GM12878 (cell line): Measurements from ENCODE around the gene LMOD3. TPM values are rescaled to one million over a fixed set of nuclear protein-coding genes. Genes with fewer than 3 reads are reported as not detected.

ENCODE experiments used
- ATAC-seq: fragments of 200-7000 bp; cut with Tn5 transposase; 3 replicates; pipeline ENCODE4 v1.9.1; 2020; ENCODE audit warnings: mild to moderate bottlenecking, moderate library complexity
- BruUV-seq: library from RNA; stranded (reverse); fragments of 400-500 nt; replicated peaks from 2 replicates; lab custom pipeline; 2021; lab: Mats Ljungman, UMichigan
- CTCF ChIA-PET: fragments of 300-600 bp; sonication (Branson Sonifier 250); formaldehyde crosslinking; extraction: SDS; loops from one replicate; lab custom pipeline; 2021; ENCODE audit warnings: inconsistent platforms; lab: Yijun Ruan, JAX
- POLR2A ChIA-PET: fragments of 350-600 bp; formaldehyde crosslinking; extraction: SDS; loops from one replicate; lab custom pipeline; 2021; ENCODE audit warnings: inconsistent platforms; lab: Charles Lee
- RAD21 ChIA-PET: fragments of 300-600 bp; sonication (Branson Sonifier 250); formaldehyde crosslinking; loops from one replicate; lab custom pipeline; 2023; ENCODE audit warnings: antibody characterized with exemption; ENCODE audit not compliant: unreplicated experiment; lab: Charles Lee
- SMC1A ChIA-PET: fragments of 300-600 bp; sonication (Branson Sonifier 250); formaldehyde crosslinking; loops from one replicate; lab custom pipeline; 2023; ENCODE audit not compliant: unreplicated experiment, uncharacterized antibody; lab: Charles Lee
- DNase-seq: peaks from one replicate; pipeline ENCODE4 v3.0.0-alpha.2; 2011; ENCODE audit warnings: low read depth, low spot score
- FAIRE-seq: peaks from 3 replicates; lab custom pipeline; 2011; peaks lifted over from hg19 to GRCh38; lab: Jason Lieb, UNC
- H2AFZ ChIP-seq: 2 replicates; pipeline ENCODE4 v1.6.0; 2011; ENCODE audit warnings: low read depth, low read length, control low read depth; ENCODE audit not compliant: control insufficient read depth
- H3K27ac ChIP-seq: 2 replicates; pipeline ENCODE4 v1.5.1; 2011; ENCODE audit warnings: control low read depth; ENCODE audit not compliant: control insufficient read depth, insufficient read depth
- H3K27me3 ChIP-seq, 2 experiments: replicated peaks in 1 of 2; 2 replicates each; pipeline versions ENCODE4 v1.6.0 to v1.6.1; 2011; ENCODE audit warnings: low read length in 1 of 2; ENCODE audit not compliant: control insufficient read depth in 2 of 2, insufficient read depth in 2 of 2
- H3K36me3 ChIP-seq, 2 experiments: 2 replicates each; pipeline ENCODE4 v1.5.1; 2011; ENCODE audit warnings: low read length in 1 of 2; ENCODE audit not compliant: control insufficient read depth in 2 of 2, insufficient read depth in 2 of 2
- H3K4me1 ChIP-seq: 2 replicates; pipeline ENCODE4 v1.6.1; 2011; ENCODE audit warnings: mild to moderate bottlenecking, low read length, moderate library complexity, mixed read lengths; ENCODE audit not compliant: control insufficient read depth, insufficient read depth
- H3K4me2 ChIP-seq: 2 replicates; pipeline ENCODE4 v1.6.0; 2011; ENCODE audit warnings: control low read depth; ENCODE audit not compliant: control insufficient read depth, insufficient read depth
- H3K4me3 ChIP-seq: fragments of 200-600 bp; sonication (generic); 2 replicates; pipeline ENCODE4 v1.5.1; 2016
- H3K79me2 ChIP-seq: 2 replicates; pipeline ENCODE4 v1.6.0; 2011; ENCODE audit warnings: low read length; ENCODE audit not compliant: control insufficient read depth, insufficient read depth
- H3K9ac ChIP-seq: 2 replicates; pipeline ENCODE4 v1.8.0; 2011; ENCODE audit warnings: low read length, control low read depth, mixed read lengths; ENCODE audit not compliant: control insufficient read depth, insufficient read depth
- H3K9me3 ChIP-seq: replicated peaks from 3 replicates; pipeline ENCODE4 v1.5.1; 2011; ENCODE audit warnings: mild to moderate bottlenecking, low read length; ENCODE audit not compliant: control insufficient read depth, insufficient read depth
- H4K20me1 ChIP-seq: 2 replicates; pipeline ENCODE4 v1.6.0; 2011; ENCODE audit not compliant: control insufficient read depth, insufficient read depth
- CBFB ChIP-seq: IDR thresholded peaks from 2 replicates; pipeline ENCODE4 v1.6.1; 2016; ENCODE audit warnings: antibody characterized with exemption, low read depth
- EP300 ChIP-seq, 2 experiments: fragments of 150-350 bp in 1 of 2; IDR thresholded peaks; 2 replicates each; pipeline ENCODE4 v1.6.1; 2011 to 2012; ENCODE audit warnings: low read depth in 2 of 2, low read length in 2 of 2, borderline replicate concordance in 1 of 2, improper control_type of control experiment in 1 of 2, inconsistent platforms in 1 of 2; ENCODE audit not compliant: control insufficient read depth in 1 of 2
- NFYA ChIP-seq: IDR thresholded peaks from 2 replicates; pipeline ENCODE4 v1.6.1; 2011; ENCODE audit warnings: low read depth, mild to moderate bottlenecking, low read length, improper control_type of control experiment, borderline replicate concordance
- RBBP5 ChIP-seq: fragments of 200-600 bp; sonication (generic); conservative IDR thresholded peaks from 2 replicates; pipeline ENCODE4 v1.6.1; 2016
- RUNX3 ChIP-seq: IDR thresholded peaks from 2 replicates; pipeline ENCODE4 v1.6.1; 2012; ENCODE audit warnings: low read length, inconsistent platforms
- SPI1 ChIP-seq: IDR thresholded peaks from 2 replicates; pipeline ENCODE4 v1.6.1; 2011; ENCODE audit warnings: low read depth, mild to moderate bottlenecking, low read length, moderate library complexity, borderline replicate concordance; ENCODE audit not compliant: insufficient read depth
- TARDBP ChIP-seq: IDR thresholded peaks from 2 replicates; pipeline ENCODE4 v1.6.1; 2016; ENCODE audit warnings: borderline replicate concordance
- TBL1XR1 ChIP-seq: IDR thresholded peaks from 2 replicates; pipeline ENCODE4 v1.6.1; 2012; ENCODE audit warnings: low read depth, low read length, improper control_type of control experiment
- in situ Hi-C: fragments of 300-500 bp; cut with MboI; formaldehyde crosslinking; loops from 9 replicates; pipeline ENCODE4 v1.14.3; 2018; ENCODE audit warnings: mixed read lengths
- intact Hi-C: fragments of 100-400 bp; cut with micrococcal nuclease; formaldehyde crosslinking; loops from one replicate; pipeline ENCODE4 v1.14.2; 2022; ENCODE audit not compliant: unreplicated experiment
- polyA plus RNA-seq, 11 experiments: library from polyadenylated mRNA; depleted of rRNA in 4 of 11; unstranded in 6 of 11; stranded (reverse) in 5 of 11; fragments of >200 nt; fragmentation: Nextera tagmentation in 4 of 11; fragmentation: Illumina TruSeq in 1 of 11; extraction: Ambion mirVana in 4 of 11; extraction: Trizol in 1 of 11; gene quantifications; 1 replicate in 1 of 11; 2 replicates in 10 of 11; pipeline versions ENCODE4 v1.2.1 to v1.2.3, GENCODE V29; 2011 to 2016; ENCODE audit warnings: inconsistent platforms in 2 of 11, missing spikeins in 2 of 11, low read depth in 1 of 11
- total RNA-seq, 4 experiments: library from RNA; depleted of rRNA in 3 of 4; stranded (reverse); fragments of >200 nt in 3 of 4; fragmentation: Illumina TruSeq in 1 of 4; extraction: Trizol in 1 of 4; gene quantifications; 2 replicates each; pipeline versions ENCODE4 v1.2.1 to v1.2.3, GENCODE V29; 2013 to 2021
- TF ChIP-seq, protein P1 (sequence below): fragments of 450-650 bp; IDR thresholded peaks from 2 replicates; pipeline ENCODE4 v1.6.1; 2017; ENCODE audit warnings: mild to moderate bottlenecking
- TF ChIP-seq, protein P2 (sequence below): fragments of 450-650 bp; formaldehyde crosslinking; IDR thresholded peaks from 2 replicates; pipeline ENCODE4 v1.5.0; 2022; ENCODE audit warnings: mild to moderate bottlenecking, missing genetic modification characterization
- TF ChIP-seq, protein P3 (sequence below): fragments of 450-650 bp; IDR thresholded peaks from 2 replicates; pipeline ENCODE4 v1.6.1; 2017; ENCODE audit warnings: borderline replicate concordance

The LMOD3 gene
- total and polyA plus RNA-seq, 10 of the 15 experiments (the other 5 are each of a cell fraction or from before 2014, with no cell fraction given), result 0.04 to 0.20 (median 0.09) TPM; not detected in 1

DNA sequence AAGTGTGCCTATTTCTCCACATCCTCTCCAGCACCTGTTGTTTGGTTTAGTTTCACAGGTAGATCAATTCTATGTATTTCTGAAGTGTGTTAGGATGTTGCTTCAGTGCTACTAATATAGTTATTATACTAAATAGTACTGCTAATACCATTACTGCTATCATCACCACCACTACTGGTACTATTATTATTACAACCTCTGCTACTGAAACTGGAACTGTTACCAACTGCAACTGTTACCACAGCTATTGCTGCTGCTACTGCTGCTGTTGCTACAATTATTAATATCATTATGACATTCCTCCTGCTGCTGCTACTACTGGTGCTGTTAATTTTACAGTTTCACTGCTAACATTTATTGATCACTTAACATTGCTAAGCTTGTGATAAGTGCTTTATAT is 8.3 kb upstream of the LMOD3 start:
- no TSS peak for BruUV-seq
- ChIA-PET SMC1A (interaction anchor here (1.3 kb wide), 1 partner anchor 29 kb away, joined by 3 read pairs; no protein-coding TSS in a partner anchor), RAD21 (no interaction called here)
- Histone ChIP-seq H3K27ac (no peak overlapping the region), H3K4me1 (no peaks in the 10 kb centered on the region), H2AFZ (no peak overlapping the region), H3K27me3 (no peaks in the 10 kb centered on the region; a peak in 1 of 4 replicates)
- DNase-seq, result no peak
- no peak for TF ChIP-seq TBL1XR1
- TF ChIP-seq SPI1, result no peak
- peak; percentile 37; the same call in 1 of the 2 replicates for TF ChIP-seq RUNX3
- TF ChIP-seq TARDBP, result no peak
- TF ChIP-seq RBBP5, result no peak
- peak in 1 of 2 experiments; percentile 39; a peak in 1 of 4 replicates for TF ChIP-seq EP300 (IDR thresholded peaks at IDR 0.05; ENCODE audit: borderline replicate concordance in 1 of 2, control insufficient read depth in 1 of 2, low read depth in 2 of 2, low read length in 2 of 2)
- TF ChIP-seq, protein P1, sequence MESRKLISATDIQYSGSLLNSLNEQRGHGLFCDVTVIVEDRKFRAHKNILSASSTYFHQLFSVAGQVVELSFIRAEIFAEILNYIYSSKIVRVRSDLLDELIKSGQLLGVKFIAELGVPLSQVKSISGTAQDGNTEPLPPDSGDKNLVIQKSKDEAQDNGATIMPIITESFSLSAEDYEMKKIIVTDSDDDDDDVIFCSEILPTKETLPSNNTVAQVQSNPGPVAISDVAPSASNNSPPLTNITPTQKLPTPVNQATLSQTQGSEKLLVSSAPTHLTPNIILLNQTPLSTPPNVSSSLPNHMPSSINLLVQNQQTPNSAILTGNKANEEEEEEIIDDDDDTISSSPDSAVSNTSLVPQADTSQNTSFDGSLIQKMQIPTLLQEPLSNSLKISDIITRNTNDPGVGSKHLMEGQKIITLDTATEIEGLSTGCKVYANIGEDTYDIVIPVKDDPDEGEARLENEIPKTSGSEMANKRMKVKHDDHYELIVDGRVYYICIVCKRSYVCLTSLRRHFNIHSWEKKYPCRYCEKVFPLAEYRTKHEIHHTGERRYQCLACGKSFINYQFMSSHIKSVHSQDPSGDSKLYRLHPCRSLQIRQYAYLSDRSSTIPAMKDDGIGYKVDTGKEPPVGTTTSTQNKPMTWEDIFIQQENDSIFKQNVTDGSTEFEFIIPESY, result no peak
- TF ChIP-seq, protein P2, sequence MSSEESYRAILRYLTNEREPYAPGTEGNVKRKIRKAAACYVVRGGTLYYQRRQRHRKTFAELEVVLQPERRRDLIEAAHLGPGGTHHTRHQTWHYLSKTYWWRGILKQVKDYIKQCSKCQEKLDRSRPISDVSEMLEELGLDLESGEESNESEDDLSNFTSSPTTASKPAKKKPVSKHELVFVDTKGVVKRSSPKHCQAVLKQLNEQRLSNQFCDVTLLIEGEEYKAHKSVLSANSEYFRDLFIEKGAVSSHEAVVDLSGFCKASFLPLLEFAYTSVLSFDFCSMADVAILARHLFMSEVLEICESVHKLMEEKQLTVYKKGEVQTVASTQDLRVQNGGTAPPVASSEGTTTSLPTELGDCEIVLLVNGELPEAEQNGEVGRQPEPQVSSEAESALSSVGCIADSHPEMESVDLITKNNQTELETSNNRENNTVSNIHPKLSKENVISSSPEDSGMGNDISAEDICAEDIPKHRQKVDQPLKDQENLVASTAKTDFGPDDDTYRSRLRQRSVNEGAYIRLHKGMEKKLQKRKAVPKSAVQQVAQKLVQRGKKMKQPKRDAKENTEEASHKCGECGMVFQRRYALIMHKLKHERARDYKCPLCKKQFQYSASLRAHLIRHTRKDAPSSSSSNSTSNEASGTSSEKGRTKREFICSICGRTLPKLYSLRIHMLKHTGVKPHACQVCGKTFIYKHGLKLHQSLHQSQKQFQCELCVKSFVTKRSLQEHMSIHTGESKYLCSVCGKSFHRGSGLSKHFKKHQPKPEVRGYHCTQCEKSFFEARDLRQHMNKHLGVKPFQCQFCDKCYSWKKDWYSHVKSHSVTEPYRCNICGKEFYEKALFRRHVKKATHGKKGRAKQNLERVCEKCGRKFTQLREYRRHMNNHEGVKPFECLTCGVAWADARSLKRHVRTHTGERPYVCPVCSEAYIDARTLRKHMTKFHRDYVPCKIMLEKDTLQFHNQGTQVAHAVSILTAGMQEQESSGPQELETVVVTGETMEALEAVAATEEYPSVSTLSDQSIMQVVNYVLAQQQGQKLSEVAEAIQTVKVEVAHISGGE (CRISPR knock-in tag), result no peak
- TF ChIP-seq CBFB, result no peak
- TF ChIP-seq, protein P3, sequence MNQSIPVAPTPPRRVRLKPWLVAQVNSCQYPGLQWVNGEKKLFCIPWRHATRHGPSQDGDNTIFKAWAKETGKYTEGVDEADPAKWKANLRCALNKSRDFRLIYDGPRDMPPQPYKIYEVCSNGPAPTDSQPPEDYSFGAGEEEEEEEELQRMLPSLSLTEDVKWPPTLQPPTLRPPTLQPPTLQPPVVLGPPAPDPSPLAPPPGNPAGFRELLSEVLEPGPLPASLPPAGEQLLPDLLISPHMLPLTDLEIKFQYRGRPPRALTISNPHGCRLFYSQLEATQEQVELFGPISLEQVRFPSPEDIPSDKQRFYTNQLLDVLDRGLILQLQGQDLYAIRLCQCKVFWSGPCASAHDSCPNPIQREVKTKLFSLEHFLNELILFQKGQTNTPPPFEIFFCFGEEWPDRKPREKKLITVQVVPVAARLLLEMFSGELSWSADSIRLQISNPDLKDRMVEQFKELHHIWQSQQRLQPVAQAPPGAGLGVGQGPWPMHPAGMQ, result no peak
- TF ChIP-seq NFYA, result no peak
- TF ChIP-seq, all 136 proteins: peak for 2
- intact Hi-C loops (no loop called here), in situ Hi-C loops (no loop called here)
- no peaks in the 10 kb centered on the region for H4K20me1 ChIP-seq
- no peak overlapping the region for H3K4me2 ChIP-seq
- H3K4me3 ChIP-seq, result no peak overlapping the region
- FAIRE-seq, result peak; percentile 27
- H3K9ac ChIP-seq, result no peak overlapping the region
- no peaks in the 10 kb centered on the region for H3K36me3 ChIP-seq
- ChIA-PET CTCF (interaction anchor here (1.2 to 3.2 kb wide), 5 partner anchors 9 to 279 kb away, joined by 3 to 17 read pairs (median 7); partner anchors contain the start of gene LMOD3), POLR2A (interaction anchor here (0.7 kb wide), 1 partner anchor 76 kb away, joined by 4 read pairs; no protein-coding TSS in a partner anchor)
- no peaks in the 10 kb centered on the region for H3K79me2 ChIP-seq
- ATAC-seq, result peak; percentile 91
- H3K9me3 ChIP-seq, result no peaks in the 10 kb centered on the region
